Stomach (tissue), 9 donors: ENCODE measurements around the gene PALLD. TPM values are rescaled to one million over a fixed set of nuclear protein-coding genes. Genes with fewer than 3 reads are reported as not detected.

ENCODE experiments used
- DNase-seq, 2 donors: peaks; one replicate each; pipeline versions ENCODE4 v3.0.0 to v3.0.0-alpha.2; 2013 to 2019
- H3K27ac ChIP-seq, 5 donors: fragments of 200-600 bp in 4 of 5; sonication (generic) in 4 of 5; one replicate each; pipeline ENCODE4 v1.5.1; 2013 to 2019; ENCODE audit warnings: mild to moderate bottlenecking in 1 of 5, moderate library complexity in 1 of 5
- H3K27me3 ChIP-seq, 3 donors: fragments of 200-600 bp; sonication (generic); one replicate each; pipeline ENCODE4 v1.5.1; 2017 to 2019; ENCODE audit warnings: mixed run types in 1 of 3
- H3K36me3 ChIP-seq, 4 donors: fragments of 200-600 bp; sonication (generic); 1 replicate in 3 of 4; 2 replicates in 1 of 4; pipeline ENCODE4 v1.5.1; 2016 to 2019
- H3K4me1 ChIP-seq, 4 donors: fragments of 200-600 bp; sonication (generic); one replicate each; pipeline ENCODE4 v1.5.1; 2016 to 2019
- H3K4me3 ChIP-seq, 4 donors: fragments of 200-600 bp; sonication (generic) in 3 of 4; one replicate each; pipeline ENCODE4 v1.5.1; 2016 to 2019; ENCODE audit warnings: mild to moderate bottlenecking in 1 of 4
- H3K9me3 ChIP-seq, 4 donors: fragments of 200-600 bp; sonication (generic); one replicate each; pipeline ENCODE4 v1.5.1; 2016 to 2019
- CTCF ChIP-seq, 7 experiments: fragments of 450-650 bp in 4 of 7; fragments of 200-600 bp in 3 of 7; sonication (generic) in 3 of 7; IDR thresholded peaks; one replicate each; pipeline ENCODE4 v1.5.1; 2016 to 2019; ENCODE audit warnings: antibody characterized with exemption in 7 of 7, control low read depth in 2 of 7, mild to moderate bottlenecking in 1 of 7
- EP300 ChIP-seq: sonication (generic); formaldehyde crosslinking; IDR thresholded peaks from one replicate; pipeline ENCODE4 v1.6.1; 2017; ENCODE audit warnings: antibody characterized with exemption
- POLR2A ChIP-seq, 4 donors: fragments of 450-650 bp; IDR thresholded peaks; one replicate each; pipeline ENCODE4 v1.6.1; 2016; ENCODE audit warnings: antibody characterized with exemption in 4 of 4, control low read depth in 2 of 4, mild to moderate bottlenecking in 1 of 4, moderate library complexity in 1 of 4
- POLR2AphosphoS5 ChIP-seq, 3 donors: sonication (generic); formaldehyde crosslinking; IDR thresholded peaks; one replicate each; pipeline ENCODE4 v1.6.1; 2016; ENCODE audit warnings: antibody characterized with exemption in 3 of 3
- WGBS, 5 donors: extraction: QIAGEN DNeasy Blood & Tissue Kit in 3 of 5; methylation state at CpG; one replicate each; pipeline versions ENCODE4 v1.1.5 to v1.1.7; 2013 to 2018; 5-methylcytosine and 5-hydroxymethylcytosine counted together
- intact Hi-C: fragments of 100-400 bp; cut with DNase I; formaldehyde crosslinking; loops from one replicate; pipeline ENCODE4 v1.15.1; 2023; ENCODE audit warnings: low total_unique reads
- polyA plus RNA-seq, 3 donors: library from polyadenylated mRNA; stranded (reverse); fragments of 200-250 nt; gene quantifications; one replicate each; pipeline ENCODE4 v1.2.3, GENCODE V29; 2013
- total RNA-seq, 5 donors: library from RNA; depleted of rRNA; stranded (reverse); fragments of >200 nt; gene quantifications; one replicate each; pipeline versions ENCODE4 v1.1.0 to v1.2.3, GENCODE V29; 2014 to 2016
- donor health status: healthy with polysubstance abuse.
- donor health status: Bipolar disorder and iron deficiency.
- donor health status: healthy.

The PALLD gene
- total and polyA plus RNA-seq, 8 donors, result 75.9 to 984 (median 206) TPM

- DNase-seq, result no peak
- intact Hi-C loops, result no loop called here
- no peaks in the 10 kb centered on the region for H3K9me3 ChIP-seq
- peaks cover 0 to 12% (median 5%) of the 10 kb centered on the region in 4 donors for H3K4me1 ChIP-seq
- TF ChIP-seq POLR2AphosphoS5 (IDR thresholded peaks at IDR 0.05), result no peak
- H3K27ac ChIP-seq, result no peak overlapping the region
- H3K4me3 ChIP-seq, result no peak overlapping the region
- H3K36me3 ChIP-seq, result no peaks in the 10 kb centered on the region
- H3K27me3 ChIP-seq, result no peaks in the 10 kb centered on the region
These were observed 12.2 kb upstream of the PALLD start for GRCh38 chr4:168484626-168485025.

GRCh38 chr4:168485156-168485910, 11.5 kb upstream of the PALLD start:
- no peak for DNase-seq
- H3K9me3 ChIP-seq, result no peaks in the 10 kb centered on the region
- TF ChIP-seq POLR2A (IDR thresholded peaks at IDR 0.05) (no peak), CTCF (IDR thresholded peaks at IDR 0.05) (no peak), POLR2AphosphoS5 (IDR thresholded peaks at IDR 0.05) (no peak), EP300 (no peak)
- H3K4me1 ChIP-seq, result peaks cover 0 to 10% (median 4%) of the 10 kb centered on the region in 4 donors
- H3K27me3 ChIP-seq, result no peaks in the 10 kb centered on the region
- WGBS, 5 donors, result 90 to 97% (median 94%) methylated on average over 2 of the region's 2 CpGs
- no peak overlapping the region for H3K4me3 ChIP-seq
- H3K27ac ChIP-seq, result no peak overlapping the region
- no peaks in the 10 kb centered on the region for H3K36me3 ChIP-seq
- intact Hi-C loops, result no loop called here

- Histone ChIP-seq H3K4me3 (no peak overlapping the region), H3K36me3 (no peaks in the 10 kb centered on the region), H3K9me3 (no peaks in the 10 kb centered on the region), H3K27ac (no peak overlapping the region), H3K4me1 (peaks cover 0 to 2% (median under 1%) of the 10 kb centered on the region in 4 donors), H3K27me3 (no peaks in the 10 kb centered on the region)
- DNase-seq, result no peak
- no peak for TF ChIP-seq EP300
- no peak for TF ChIP-seq CTCF (IDR thresholded peaks at IDR 0.05)
- no peak for TF ChIP-seq POLR2A (IDR thresholded peaks at IDR 0.05)
- no peak for TF ChIP-seq POLR2AphosphoS5 (IDR thresholded peaks at IDR 0.05)
- intact Hi-C loops, result no loop called here
- WGBS, 5 donors, result 88 to 100% (median 96%) methylated on average over 1 of the region's 1 CpG
These were observed 10.0 kb upstream of the PALLD start for GRCh38 chr4:168486912-168487281.

GRCh38 chr4:168487282-168488035, 9.4 kb upstream of the PALLD start:
- intact Hi-C loops, result no loop called here
- WGBS, 5 donors, result 66 to 86% (median 76%) methylated on average over 9 of the region's 9 CpGs
- H3K27me3 ChIP-seq, result no peaks in the 10 kb centered on the region
- H3K36me3 ChIP-seq, result no peaks in the 10 kb centered on the region
- TF ChIP-seq POLR2AphosphoS5 (IDR thresholded peaks at IDR 0.05) (no peak), EP300 (no peak), CTCF (IDR thresholded peaks at IDR 0.05) (no peak), POLR2A (IDR thresholded peaks at IDR 0.05) (no peak)
- H3K9me3 ChIP-seq, result no peaks in the 10 kb centered on the region
- H3K4me1 ChIP-seq, result no peaks in the 10 kb centered on the region
- no peak overlapping the region for H3K4me3 ChIP-seq
- DNase-seq, result no peak
- no peak overlapping the region for H3K27ac ChIP-seq

GRCh38 chr4:168488869-168489274, 8.0 kb upstream of the PALLD start:
- H3K27me3 ChIP-seq, result no peaks in the 10 kb centered on the region
- no peaks in the 10 kb centered on the region for H3K36me3 ChIP-seq
- no peaks in the 10 kb centered on the region for H3K4me1 ChIP-seq
- WGBS, 5 donors, result 53 to 63% (median 58%) methylated on average over 3 of the region's 3 CpGs
- TF ChIP-seq POLR2A (IDR thresholded peaks at IDR 0.05), result no peak
- no peak for TF ChIP-seq POLR2AphosphoS5 (IDR thresholded peaks at IDR 0.05)
- TF ChIP-seq EP300, result no peak
- no peak for TF ChIP-seq CTCF (IDR thresholded peaks at IDR 0.05)
- no peak for DNase-seq
- H3K4me3 ChIP-seq, result no peak overlapping the region
- intact Hi-C loops, result no loop called here
- no peak overlapping the region for H3K27ac ChIP-seq
- H3K9me3 ChIP-seq, result no peaks in the 10 kb centered on the region
